GM10266 (cell line): ENCODE measurements around the gene CKM.

Experiments
- DNase-seq: peaks from one replicate; pipeline ENCODE4 v3.0.0; 2012; ENCODE audit errors: extremely low spot score
- CTCF ChIP-seq: IDR thresholded peaks from 2 replicates; pipeline ENCODE4 v1.5.1; 2012; ENCODE audit warnings: mild to moderate bottlenecking, low read depth; ENCODE audit not compliant: control insufficient read depth, insufficient read depth; ENCODE audit errors: missing control alignments

The CKM gene

GRCh38 chr19:45305421-45305820 lies 17.3 kb downstream of the CKM start:
- no peak for TF ChIP-seq CTCF
- DNase-seq: no peak

- no peak for TF ChIP-seq CTCF
- no peak for DNase-seq
Measured at GRCh38 chr19:45305007-45305406, 17.7 kb downstream of the CKM start.

- TF ChIP-seq CTCF: no peak
- DNase-seq: no peak
Measured at GRCh38 chr19:45304141-45304926, 18.3 kb downstream of the CKM start.

- DNase-seq: no peak
- TF ChIP-seq CTCF: no peak
Measured at GRCh38 chr19:45303269-45304060, 19.2 kb downstream of the CKM start.

GRCh38 chr19:45302416-45302815 lies 20.3 kb downstream of the CKM start:
- TF ChIP-seq CTCF: no peak
- no peak for DNase-seq

GRCh38 chr19:45299719-45300118 lies 23.0 kb downstream of the CKM start:
- DNase-seq: no peak
- no peak for TF ChIP-seq CTCF

GRCh38 chr19:45298264-45298663 lies 24.4 kb downstream of the CKM start:
- DNase-seq: no peak

More at GRCh38 chr19:45298264-45298663, 24.4 kb downstream of the CKM start:
- TF ChIP-seq CTCF: no peak
